SK-N-SH (cell line): ENCODE results near the gene UGT1A10.

Source experiments
- CTCF ChIP-seq: fragments of 200-600 bp; sonication (generic); IDR thresholded peaks from 2 replicates; pipeline ENCODE4 v1.6.1; 2017; ENCODE audit warnings: antibody characterized with exemption, mild to moderate bottlenecking, moderate library complexity
- FOXM1 ChIP-seq: IDR thresholded peaks from 2 replicates; pipeline ENCODE4 v1.4.0; 2012; ENCODE audit warnings: low read depth, mild to moderate bottlenecking
- MXI1 ChIP-seq: IDR thresholded peaks from 2 replicates; pipeline ENCODE4 v1.6.1; 2012; ENCODE audit warnings: mild to moderate bottlenecking, low read depth, low read length, improper control_type of control experiment
- POLR2AphosphoS5 ChIP-seq: IDR thresholded peaks from 2 replicates; pipeline ENCODE4 v1.6.1; 2012; ENCODE audit warnings: low read depth, low read length
- RCOR1 ChIP-seq: fragments of 150-350 bp; IDR thresholded peaks from 2 replicates; pipeline ENCODE4 v1.6.1; 2017; ENCODE audit warnings: antibody characterized with exemption, low read length
- REST ChIP-seq: IDR thresholded peaks from 2 replicates; pipeline ENCODE4 v1.6.1; 2012; ENCODE audit warnings: mild to moderate bottlenecking, low read depth, low read length, moderate library complexity
- SIN3A ChIP-seq: IDR thresholded peaks from 2 replicates; pipeline ENCODE4 v1.6.1; 2012; ENCODE audit warnings: low read depth, mild to moderate bottlenecking, low read length, moderate library complexity, borderline replicate concordance
- TEAD4 ChIP-seq: IDR thresholded peaks from 2 replicates; pipeline ENCODE4 v1.4.0; 2012; ENCODE audit warnings: mild to moderate bottlenecking, borderline replicate concordance; ENCODE audit not compliant: insufficient read depth

GRCh38 chr2:233673896-233674295 lies 37.6 kb downstream of the UGT1A10 start:
- TF ChIP-seq RCOR1, result no peak
- no peak for TF ChIP-seq REST
- TF ChIP-seq CTCF, result no peak
- TF ChIP-seq TEAD4, result no peak
- no peak for TF ChIP-seq SIN3A
- TF ChIP-seq FOXM1, result no peak
- no peak for TF ChIP-seq MXI1
- TF ChIP-seq POLR2AphosphoS5, result no peak
